NCI-H1417 (cell line): ENCODE data around the gene TMPRSS4.
"Not testable (repeated sequence)": the region's sequence is repeated elsewhere in the genome, so short reads cannot be mapped to it uniquely, and the experiment has no call there.

Experiments used
- DNase-seq, 3 experiments: peaks; one replicate each; lab custom pipeline; 2025; lab: John Stamatoyannopoulos, UW

TMPRSS4 gene

DNA sequence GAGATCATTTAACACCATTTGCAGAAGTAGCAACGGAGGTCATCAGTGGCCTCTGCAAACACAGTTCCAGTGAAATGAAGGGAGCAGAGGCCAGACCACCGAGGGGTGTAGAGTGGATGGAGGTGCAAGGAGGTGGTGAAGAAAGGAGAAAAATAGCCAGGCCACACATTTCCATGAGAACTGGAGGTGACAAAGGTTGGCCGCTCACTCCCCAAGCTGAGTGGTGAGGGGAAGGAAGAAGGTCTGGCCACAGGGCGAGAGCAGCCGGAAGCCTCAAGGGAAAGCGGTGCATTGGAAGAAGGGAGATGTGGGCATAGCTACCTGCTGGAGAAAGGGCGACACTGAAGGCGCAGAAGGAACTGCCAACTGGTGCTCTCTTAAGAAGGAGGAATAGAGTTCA lies 20.1 kb upstream of the TMPRSS4 start:
- no peak for DNase-seq

GRCh38 chr11:118057251-118058145 lies 19.4 kb upstream of the TMPRSS4 start:
- peak in 1 of 3 experiments; percentile 38 for DNase-seq

GRCh38 chr11:118058311-118059245 lies 18.3 kb upstream of the TMPRSS4 start:
- DNase-seq, result no peak

- no peak for DNase-seq
Measured at GRCh38 chr11:118059246-118059940, 17.5 kb upstream of the TMPRSS4 start.

DNA sequence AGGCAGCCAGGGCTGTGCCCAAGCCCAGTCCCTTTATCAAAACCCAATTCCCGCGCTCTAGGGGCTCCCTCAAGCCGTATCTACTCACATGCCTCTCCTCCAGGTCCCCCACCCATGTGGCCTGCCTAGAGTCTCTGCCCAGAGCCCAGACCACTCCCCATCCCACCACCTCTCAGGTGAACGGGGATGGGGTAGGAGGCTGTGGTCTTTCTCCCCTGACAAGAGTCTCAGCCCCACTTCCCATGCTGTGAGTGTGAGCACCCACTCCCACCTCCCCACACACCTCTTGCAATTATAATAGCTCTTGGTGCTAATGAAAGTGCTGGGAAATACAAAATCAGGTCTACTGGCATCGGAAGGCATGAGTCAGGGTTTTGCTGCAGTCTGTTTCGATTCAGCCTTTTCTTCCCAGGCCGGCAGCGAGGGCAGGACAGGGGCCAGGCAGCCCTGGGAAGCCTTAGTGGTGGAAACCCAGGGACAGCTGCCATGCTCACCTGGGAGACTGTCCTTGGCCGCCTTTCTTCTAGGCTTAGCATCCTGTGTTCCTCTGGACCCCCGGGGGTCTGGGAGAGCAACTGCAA lies 16.7 kb upstream of the TMPRSS4 start:
- no peak for DNase-seq

GRCh38 chr11:118060869-118061268 lies 16.0 kb upstream of the TMPRSS4 start:
- no peak for DNase-seq

DNA sequence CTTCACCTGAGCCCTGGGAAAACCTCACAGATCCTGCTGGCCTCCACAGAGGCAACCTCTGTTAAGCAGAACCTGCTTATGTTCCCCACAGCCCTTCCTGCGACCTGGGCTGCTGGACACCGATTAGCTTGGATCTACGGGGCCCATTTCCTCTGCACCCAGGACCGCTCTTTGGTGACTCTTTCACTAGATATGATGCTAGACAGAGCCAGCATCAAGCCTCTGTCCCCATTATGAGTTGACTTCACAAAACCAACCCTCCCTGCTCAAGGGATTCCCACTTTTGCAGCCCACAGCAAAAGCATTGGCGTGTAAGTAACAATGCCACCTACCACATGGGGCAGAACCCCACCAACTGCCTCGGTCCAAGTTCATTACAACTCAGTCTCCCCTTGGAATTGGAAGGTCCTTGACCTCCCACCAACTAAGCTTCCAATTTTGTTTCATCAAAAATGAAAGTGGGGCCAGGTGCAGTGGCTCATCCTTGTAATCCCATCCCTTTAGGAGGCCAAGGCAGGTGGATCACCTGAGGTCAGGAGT lies 15.2 kb upstream of the TMPRSS4 start:
- DNase-seq, result no peak

GRCh38 chr11:118062181-118062580 lies 14.7 kb upstream of the TMPRSS4 start:
- DNase-seq, result not testable (repeated sequence)

- DNase-seq, result not testable (repeated sequence)
Measured at GRCh38 chr11:118062631-118063030, 14.2 kb upstream of the TMPRSS4 start.

- DNase-seq, result no peak
Measured at GRCh38 chr11:118064956-118065355, 11.9 kb upstream of the TMPRSS4 start.

DNA sequence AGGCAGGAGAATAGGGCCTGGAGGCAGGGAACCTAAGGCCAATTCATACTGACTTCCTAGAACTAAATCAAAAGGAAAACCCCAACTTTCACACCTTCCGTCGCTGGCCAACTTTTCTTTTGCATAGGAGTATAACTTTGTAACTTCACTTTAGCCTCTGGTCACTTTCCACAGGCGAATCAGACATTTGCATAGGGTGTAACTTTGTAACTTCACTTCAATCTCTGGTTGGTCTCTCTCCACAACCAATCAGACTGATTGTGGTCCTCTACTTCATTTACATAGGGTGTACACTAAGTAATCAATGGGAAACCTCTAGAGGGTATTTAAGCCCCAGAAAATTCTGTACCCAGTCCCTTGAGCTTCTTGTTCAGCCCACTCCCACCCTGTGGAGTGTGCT lies 11.5 kb upstream of the TMPRSS4 start:
- DNase-seq, result no peak

- peak in 1 of 3 experiments; percentile 45 for DNase-seq
Measured at GRCh38 chr11:118067006-118067405, 9.9 kb upstream of the TMPRSS4 start.

GRCh38 chr11:118068206-118068944 lies 8.5 kb upstream of the TMPRSS4 start:
- DNase-seq, result no peak

DNA sequence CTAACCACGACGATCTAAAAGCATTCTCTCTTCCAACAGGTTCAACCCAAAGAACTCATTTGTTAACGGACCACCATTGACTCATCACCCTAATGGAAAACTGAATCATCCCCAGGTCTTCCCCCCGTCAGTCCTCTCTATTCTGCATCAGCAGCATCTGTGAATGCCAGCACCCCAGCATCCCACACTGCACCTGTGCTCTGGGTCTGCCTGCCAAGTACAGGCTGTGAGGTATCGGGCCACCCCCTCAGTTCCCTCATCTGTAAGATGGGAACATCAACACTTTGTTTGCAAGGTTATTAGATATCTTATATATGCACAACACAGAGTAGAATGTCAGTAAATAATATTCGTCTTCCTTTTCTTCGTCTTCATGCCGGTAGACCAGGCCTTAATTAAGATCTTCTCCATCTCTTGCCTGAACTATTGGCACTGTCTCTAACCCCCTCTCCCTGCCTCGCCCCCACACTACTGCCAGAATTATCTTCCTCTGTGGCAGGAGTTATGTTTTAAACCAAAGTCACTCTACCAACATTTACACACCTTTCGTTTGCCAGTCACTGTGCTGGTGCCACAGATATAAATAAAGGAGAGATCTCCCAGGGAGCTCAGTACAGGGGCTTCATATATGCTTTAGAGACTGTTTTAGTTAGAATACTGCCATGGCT lies 7.8 kb upstream of the TMPRSS4 start:
- no peak for DNase-seq

DNA sequence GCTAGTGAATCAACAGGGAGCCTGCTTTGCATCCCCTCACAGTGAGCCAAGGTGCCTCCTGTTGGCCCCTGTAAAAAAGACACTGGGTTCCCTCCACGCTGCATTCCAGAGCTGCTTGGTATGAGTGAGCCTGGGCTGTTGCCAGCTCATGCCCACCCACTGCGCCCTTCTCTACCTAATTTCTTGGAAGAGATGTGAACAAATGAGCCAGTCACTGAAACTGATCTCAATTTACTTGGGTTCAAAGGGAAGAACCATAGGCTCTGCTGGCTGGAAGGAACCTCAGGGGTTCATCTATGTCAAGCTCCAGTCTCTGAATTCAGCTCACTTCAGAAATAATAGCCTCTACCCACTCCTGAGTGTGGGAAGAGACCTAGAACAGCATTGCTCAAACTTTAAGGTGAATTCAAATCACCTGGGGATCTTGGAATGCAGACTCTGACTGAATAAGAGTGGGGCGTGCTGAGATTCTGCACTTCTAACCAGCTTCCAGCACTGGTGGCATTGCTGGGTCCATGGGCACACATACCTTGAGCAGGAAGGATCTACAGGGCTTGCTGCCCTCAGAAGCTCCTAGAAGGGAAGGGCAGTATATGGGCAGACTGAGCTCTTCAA lies 5.4 kb upstream of the TMPRSS4 start:
- no peak for DNase-seq

DNA sequence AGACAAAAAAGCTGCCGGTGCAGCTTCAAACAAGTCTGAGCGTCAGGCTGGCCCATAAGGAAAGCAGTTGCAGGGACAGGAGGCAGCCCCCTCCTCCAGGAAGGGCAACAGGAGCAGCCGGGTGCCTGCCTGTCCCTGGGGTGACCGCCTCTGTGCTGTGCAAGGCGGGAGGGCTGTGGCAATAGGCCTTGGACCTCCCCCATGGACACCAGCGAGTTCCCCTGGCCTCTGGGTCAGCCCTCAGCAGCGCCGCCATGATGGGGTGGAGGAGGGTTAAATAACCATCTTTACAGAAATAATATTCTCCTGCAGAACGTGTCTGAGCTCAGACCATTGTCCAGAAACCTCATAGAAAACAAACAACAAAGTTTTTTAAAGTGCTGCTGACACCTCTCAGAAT lies 3.3 kb upstream of the TMPRSS4 start:
- no peak for DNase-seq

DNA sequence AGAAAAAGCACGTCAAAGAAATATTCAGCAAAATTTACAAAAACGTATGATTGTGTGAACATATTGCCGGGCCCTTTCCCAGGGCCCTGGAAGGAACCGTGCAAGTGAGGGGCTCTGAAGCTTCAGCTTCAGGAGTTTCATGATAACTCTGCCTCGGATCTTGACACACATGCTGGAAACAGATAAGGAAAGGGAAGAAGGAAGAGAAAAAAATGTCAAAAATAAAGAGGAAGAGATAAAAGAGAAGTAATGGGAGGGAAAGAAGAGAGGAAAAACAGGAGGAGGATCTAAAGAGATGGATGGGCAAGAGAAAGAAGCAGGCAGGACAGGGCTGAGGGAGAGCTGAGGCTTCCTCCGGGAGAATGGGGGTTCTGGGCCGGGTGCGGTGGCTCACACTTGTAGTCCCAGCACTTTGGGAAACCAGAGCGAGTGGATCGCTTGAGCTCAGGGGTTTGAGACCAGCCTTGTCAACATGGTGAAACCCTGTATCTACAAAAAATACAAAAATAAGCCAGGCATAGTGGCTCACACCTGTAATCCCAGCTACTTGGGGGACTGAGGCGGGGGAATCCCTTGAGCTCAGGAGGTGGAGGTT lies 2.7 kb upstream of the TMPRSS4 start:
- no peak for DNase-seq

DNA sequence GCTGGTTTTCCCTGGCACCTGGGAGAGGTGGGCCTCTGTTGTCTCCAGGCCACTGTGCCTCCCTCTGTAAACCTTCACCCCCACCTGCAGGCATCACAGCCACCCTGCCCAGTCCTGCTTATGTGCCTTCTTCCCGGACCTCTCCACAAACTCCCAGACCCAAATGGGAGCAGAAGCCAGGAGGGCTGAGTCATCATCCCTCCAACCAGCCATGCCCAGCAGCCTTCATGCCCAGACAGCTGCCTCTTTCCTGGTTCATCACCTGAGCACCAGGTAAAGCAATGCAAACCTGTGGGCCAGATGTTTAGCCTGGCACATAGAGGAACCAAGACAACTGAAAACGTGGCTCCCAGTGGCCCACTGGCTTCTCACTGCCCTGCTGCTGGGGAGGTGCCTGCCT lies 2.1 kb upstream of the TMPRSS4 start:
- no peak for DNase-seq

DNA sequence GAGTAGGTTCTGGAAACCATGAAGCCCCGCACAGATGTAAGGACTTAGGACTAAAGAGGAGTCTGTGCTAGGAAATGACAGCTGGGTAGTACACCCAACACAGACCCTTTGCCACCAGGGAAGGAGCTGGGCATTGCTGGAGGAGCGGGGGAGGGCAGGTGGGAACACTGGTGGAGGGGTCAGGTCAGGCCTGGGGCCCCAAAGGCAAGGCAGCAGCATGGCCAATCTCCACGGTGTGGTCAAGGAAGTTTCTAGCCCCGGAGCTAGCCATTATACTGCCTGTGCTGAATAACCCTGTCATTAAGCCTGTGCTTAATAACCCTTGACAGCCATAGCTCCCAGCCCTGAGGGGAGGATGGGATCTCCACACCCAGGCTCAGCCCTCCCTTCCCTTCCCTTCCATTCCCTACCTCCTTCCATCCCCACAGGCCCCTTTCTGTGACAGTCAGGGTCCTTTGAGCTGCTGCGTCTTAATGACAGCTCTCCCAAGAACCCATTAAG lies 2.1 kb downstream of the TMPRSS4 start:
- DNase-seq, result peak in 2 of 3 experiments; percentile 61 to 85
